Bladder microvascular endothelial cell (primary cell): Measurements from ENCODE around the gene CMA1. TPM values are rescaled to one million over a fixed set of nuclear protein-coding genes. Genes with fewer than 3 reads are reported as not detected.

ENCODE experiments used
- total RNA-seq: library from RNA; depleted of rRNA; stranded (reverse); fragments of >200 nt; gene quantifications from 2 replicates; pipeline ENCODE4 v1.2.3, GENCODE V29; 2014

Gene CMA1, protein sequence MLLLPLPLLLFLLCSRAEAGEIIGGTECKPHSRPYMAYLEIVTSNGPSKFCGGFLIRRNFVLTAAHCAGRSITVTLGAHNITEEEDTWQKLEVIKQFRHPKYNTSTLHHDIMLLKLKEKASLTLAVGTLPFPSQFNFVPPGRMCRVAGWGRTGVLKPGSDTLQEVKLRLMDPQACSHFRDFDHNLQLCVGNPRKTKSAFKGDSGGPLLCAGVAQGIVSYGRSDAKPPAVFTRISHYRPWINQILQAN
- not detected in 2 replicates for total RNA-seq

DNA sequence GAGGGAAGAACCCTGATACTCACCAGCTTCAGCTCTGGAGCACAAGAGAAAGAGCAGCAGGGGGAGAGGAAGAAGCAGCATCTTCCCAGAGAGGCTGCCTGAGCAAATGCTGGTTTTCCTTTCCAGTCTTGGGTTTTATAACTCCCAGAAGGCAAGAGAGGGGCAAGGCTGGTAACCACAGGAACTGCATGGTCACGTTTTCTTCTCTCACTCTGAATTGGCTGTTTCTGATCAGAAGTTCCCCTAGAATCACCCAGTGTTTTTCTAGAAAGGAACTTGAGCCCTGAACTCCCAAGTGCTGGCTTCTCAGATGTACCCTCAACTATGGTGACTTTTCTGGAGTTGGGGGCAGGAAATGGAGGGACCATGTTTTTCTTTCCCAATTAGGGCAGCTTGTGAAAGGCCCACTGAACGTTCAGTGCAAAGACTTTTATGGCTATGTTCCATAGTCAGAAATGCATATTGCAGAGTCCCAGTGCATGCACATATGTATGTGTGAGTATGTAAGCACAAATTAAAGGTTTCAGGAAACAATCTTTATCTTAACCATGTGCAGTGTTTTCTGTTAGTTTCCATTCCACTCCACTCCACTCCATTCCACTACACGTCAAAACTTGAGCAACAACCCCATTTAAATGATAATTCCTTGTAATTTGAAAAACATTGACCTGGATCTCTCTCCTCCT lies at the start of gene CMA1:
CMA1 (minus strand) TSS at position 111 of the 686 bp plus-strand sequence; CDS start at position 81, 30 bp downstream.

Other genes starting within 250 kb of the CMA1 start
- gene TGM1, start 245.1 kb downstream of the CMA1 start, total RNA-seq: 0.32 and 1.6 TPM in 2 replicates
- 16.0 and 27.5 TPM in 2 replicates for gene RABGGTA, start 236.7 kb downstream of the CMA1 start, total RNA-seq
- 6.9 and 10.8 TPM in 2 replicates for gene DHRS1, start 208.5 kb downstream of the CMA1 start, total RNA-seq
- gene NOP9, start 208.4 kb downstream of the CMA1 start, total RNA-seq: 18.5 and 29.8 TPM in 2 replicates
- 3.7 and 3.8 TPM in 2 replicates for gene CIDEB, start 200.3 kb downstream of the CMA1 start, total RNA-seq
- gene LTB4R2, start 198.1 kb downstream of the CMA1 start, total RNA-seq: 2.6 and 5.0 TPM in 2 replicates
- gene LTB4R, start 196.8 kb downstream of the CMA1 start, total RNA-seq: 2.4 and 4.2 TPM in 2 replicates
- gene ADCY4, start 173.2 kb downstream of the CMA1 start, total RNA-seq: 61.5 and 89.6 TPM in 2 replicates
- gene RIPK3, start 168.3 kb downstream of the CMA1 start, total RNA-seq: 4.9 TPM in 2 replicates
- gene NFATC4, start 140.1 kb downstream of the CMA1 start, total RNA-seq: 3.2 and 7.4 TPM in 2 replicates
- gene NYNRIN, start 109.3 kb downstream of the CMA1 start, total RNA-seq: 7.3 and 13.8 TPM in 2 replicates
- gene CBLN3, start 78.6 kb downstream of the CMA1 start, total RNA-seq: 1.5 and 3.0 TPM in 2 replicates
- gene KHNYN, start 78.3 kb downstream of the CMA1 start, total RNA-seq: 50.0 and 63.4 TPM in 2 replicates
- gene SDR39U1, start 65.5 kb downstream of the CMA1 start, total RNA-seq: 6.5 and 11.0 TPM in 2 replicates
- not detected in 2 replicates for gene CTSG, start 68.0 kb upstream of the CMA1 start, total RNA-seq
- not detected in 2 replicates for gene GZMH, start 101.4 kb upstream of the CMA1 start, total RNA-seq
- not detected in 2 replicates for gene GZMB, start 125.9 kb upstream of the CMA1 start, total RNA-seq